Adrenal gland (tissue), 12 donors: ENCODE data around the gene CMTM4. TPM values are rescaled to one million over a fixed set of nuclear protein-coding genes. Genes with fewer than 3 reads are reported as not detected.

ENCODE experiments used
- DNase-seq, 7 donors: peaks; one replicate each; pipeline ENCODE4 v3.0.0-alpha.2; 2019 to 2020
- H3K27ac ChIP-seq, 5 donors: fragments of 200-600 bp; sonication (generic) in 4 of 5; 1 replicate in 3 of 5; 2 replicates in 2 of 5; pipeline versions ENCODE4 v1.5.1 to v1.8.0; 2016 to 2020; ENCODE audit warnings: mild to moderate bottlenecking in 1 of 5
- H3K27me3 ChIP-seq: fragments of 200-600 bp; 2 replicates; pipeline ENCODE4 v1.8.0; 2021
- H3K36me3 ChIP-seq, 2 donors: fragments of 200-600 bp; replicated peaks in 1 of 2; 1 replicate in 1 of 2; 2 replicates in 1 of 2; pipeline versions ENCODE4 v1.5.1 to v1.8.0; 2018 to 2022
- H3K4me1 ChIP-seq, 2 donors: fragments of 200-600 bp; replicated peaks in 1 of 2; 1 replicate in 1 of 2; 2 replicates in 1 of 2; pipeline versions ENCODE4 v1.5.1 to v1.8.0; 2018 to 2021
- H3K4me3 ChIP-seq, 4 donors: fragments of 200-600 bp; sonication (generic) in 3 of 4; one replicate each; pipeline ENCODE4 v1.5.1; 2016 to 2018
- H3K9me3 ChIP-seq, 3 donors: fragments of 200-600 bp; sonication (generic) in 1 of 3; replicated peaks in 1 of 3; 1 replicate in 2 of 3; 2 replicates in 1 of 3; pipeline versions ENCODE4 v1.5.1 to v1.8.0; 2016 to 2021
- POLR2A ChIP-seq, 2 donors: fragments of 450-650 bp; IDR thresholded peaks; one replicate each; pipeline ENCODE4 v1.6.1; 2017; ENCODE audit warnings: antibody characterized with exemption in 2 of 2, mild to moderate bottlenecking in 2 of 2, moderate library complexity in 1 of 2
- WGBS, 4 donors: extraction: QIAGEN DNeasy Blood & Tissue Kit in 2 of 4; methylation state at CpG; one replicate each; pipeline versions ENCODE4 v1.1.5 to v1.1.7; 2013 to 2017; 5-methylcytosine and 5-hydroxymethylcytosine counted together
- intact Hi-C, 2 donors: fragments of 100-400 bp; cut with DNase I; formaldehyde crosslinking; loops; one replicate each; pipeline versions ENCODE4 v1.14.1 to v1.15.0; 2022 to 2023
- polyA plus RNA-seq, 3 donors: library from polyadenylated mRNA; stranded (reverse); fragments of 200-250 nt in 2 of 3; fragments of 350-450 nt in 1 of 3; fragmentation: Illumina TruSeq in 1 of 3; extraction: RNeasy Lipid Tissue Mini Kit (QIAGEN cat#74804) in 1 of 3; gene quantifications; one replicate each; pipeline ENCODE4 v1.2.3, GENCODE V29; 2013 to 2014
- total RNA-seq, 9 donors: library from RNA; depleted of rRNA in 4 of 9; stranded (reverse); fragments of >200 nt in 4 of 9; fragments of 120-200 nt in 1 of 9; fragmentation: NEBNext Ultra II Directional in 1 of 9; extraction: Animal tissue kit (Norgen Biotek cat#: 25700) in 1 of 9; gene quantifications; one replicate each; pipeline versions ENCODE4 v1.1.0 to v1.2.4, GENCODE V29; 2013 to 2023
- TF ChIP-seq, protein P1 (sequence below), 6 experiments: fragments of 450-650 bp in 4 of 6; fragments of 200-600 bp in 2 of 6; sonication (generic) in 1 of 6; IDR thresholded peaks; 1 replicate in 5 of 6; 2 replicates in 1 of 6; pipeline versions ENCODE4 v1.5.1 to v1.8.0; 2016 to 2021; ENCODE audit warnings: antibody characterized with exemption in 6 of 6, mild to moderate bottlenecking in 2 of 6, moderate library complexity in 1 of 6
- donor health status: healthy with polysubstance abuse.
- donor health status: Bipolar disorder and iron deficiency.
- donor health status: DM: yes; HTN: yes; CAD: no.
- donor health status: DM: no; HTN: no; CAD: no.
- donor health status: DM: no; HTN: no; CAD: no.
- donor health status: DM: yes; HTN: yes; CAD: no.

The CMTM4 gene
- total and polyA plus RNA-seq, 12 donors, result 9.2 to 35.3 (median 20.0) TPM

GRCh38 chr16:66681676-66682075 lies 14.9 kb downstream of the CMTM4 start:
- H3K27ac ChIP-seq, result no peak overlapping the region
- intact Hi-C loops, result no loop called here

DNA sequence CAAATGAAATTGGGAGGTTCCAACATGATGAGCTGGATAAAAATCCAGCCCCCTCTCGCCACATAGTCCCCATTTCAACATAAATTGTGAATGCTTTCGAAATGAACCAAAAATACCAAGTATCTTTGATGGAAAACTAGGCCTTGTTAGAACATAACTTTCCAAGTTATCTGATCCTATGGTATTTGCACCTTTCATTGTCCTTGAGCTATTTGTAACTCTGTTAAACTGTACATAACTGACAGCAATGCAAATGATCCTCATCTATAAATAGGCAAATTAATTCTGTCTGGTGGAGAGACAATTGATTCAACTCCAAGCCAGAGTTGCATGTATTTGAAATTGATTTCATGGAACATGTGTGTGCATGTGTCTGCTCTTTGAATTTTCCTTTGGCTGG lies 18.2 kb downstream of the CMTM4 start:
- Histone ChIP-seq H3K4me1 (no peaks in the 10 kb centered on the region), H3K27ac (no peak overlapping the region), H3K4me3 (no peak overlapping the region), H3K9me3 (no peaks in the 10 kb centered on the region), H3K27me3 (no peaks in the 10 kb centered on the region), H3K36me3 (no peaks in the 10 kb centered on the region)
- no peak for DNase-seq
- intact Hi-C loops, result no loop called here
- TF ChIP-seq, protein P1, sequence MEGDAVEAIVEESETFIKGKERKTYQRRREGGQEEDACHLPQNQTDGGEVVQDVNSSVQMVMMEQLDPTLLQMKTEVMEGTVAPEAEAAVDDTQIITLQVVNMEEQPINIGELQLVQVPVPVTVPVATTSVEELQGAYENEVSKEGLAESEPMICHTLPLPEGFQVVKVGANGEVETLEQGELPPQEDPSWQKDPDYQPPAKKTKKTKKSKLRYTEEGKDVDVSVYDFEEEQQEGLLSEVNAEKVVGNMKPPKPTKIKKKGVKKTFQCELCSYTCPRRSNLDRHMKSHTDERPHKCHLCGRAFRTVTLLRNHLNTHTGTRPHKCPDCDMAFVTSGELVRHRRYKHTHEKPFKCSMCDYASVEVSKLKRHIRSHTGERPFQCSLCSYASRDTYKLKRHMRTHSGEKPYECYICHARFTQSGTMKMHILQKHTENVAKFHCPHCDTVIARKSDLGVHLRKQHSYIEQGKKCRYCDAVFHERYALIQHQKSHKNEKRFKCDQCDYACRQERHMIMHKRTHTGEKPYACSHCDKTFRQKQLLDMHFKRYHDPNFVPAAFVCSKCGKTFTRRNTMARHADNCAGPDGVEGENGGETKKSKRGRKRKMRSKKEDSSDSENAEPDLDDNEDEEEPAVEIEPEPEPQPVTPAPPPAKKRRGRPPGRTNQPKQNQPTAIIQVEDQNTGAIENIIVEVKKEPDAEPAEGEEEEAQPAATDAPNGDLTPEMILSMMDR (IDR thresholded peaks at IDR 0.05), result no peak
- WGBS, 4 donors, result 90 to 94% (median 93%) methylated on average over 2 of the region's 2 CpGs

More at GRCh38 chr16:66681676-66682075, 14.9 kb downstream of the CMTM4 start:
- Histone ChIP-seq H3K36me3 (no peaks in the 10 kb centered on the region), H3K9me3 (no peaks in the 10 kb centered on the region), H3K27me3 (no peaks in the 10 kb centered on the region), H3K4me1 (no peaks in the 10 kb centered on the region), H3K4me3 (no peak overlapping the region)
- WGBS, 4 donors, result 90 to 97% (median 96%) methylated on average over 4 of the region's 4 CpGs
- DNase-seq, result no peak
- no peak for TF ChIP-seq POLR2A (IDR thresholded peaks at IDR 0.05)
- TF ChIP-seq, protein P1 (IDR thresholded peaks at IDR 0.05), result no peak

DNA sequence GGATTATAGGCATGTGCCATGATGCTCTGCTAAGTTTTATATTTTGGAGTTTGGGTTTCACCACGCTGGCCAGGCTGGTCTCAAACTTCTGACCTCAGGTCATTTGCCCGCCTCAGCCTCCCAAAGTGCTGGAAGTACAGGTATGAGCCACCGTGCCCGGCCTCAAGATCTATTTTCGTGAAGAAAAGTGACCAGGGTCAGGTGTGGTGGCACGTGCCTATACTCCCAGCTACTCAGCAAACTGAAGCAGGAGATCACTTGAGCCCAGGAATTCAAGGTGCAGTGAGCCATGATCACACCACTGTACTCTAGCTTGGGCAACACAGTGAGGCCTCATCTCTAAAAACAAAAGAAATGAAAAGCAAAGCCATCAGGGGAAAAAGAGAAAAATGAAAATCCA lies 18.7 kb downstream of the CMTM4 start:
- TF ChIP-seq, protein P1 (IDR thresholded peaks at IDR 0.05), result no peak
- no peak for TF ChIP-seq POLR2A (IDR thresholded peaks at IDR 0.05)
- no peaks in the 10 kb centered on the region for H3K36me3 ChIP-seq
- no peak overlapping the region for H3K4me3 ChIP-seq
- DNase-seq, result no peak
- intact Hi-C loops, result no loop called here
- no peaks in the 10 kb centered on the region for H3K27me3 ChIP-seq
- no peaks in the 10 kb centered on the region for H3K4me1 ChIP-seq
- no peak overlapping the region for H3K27ac ChIP-seq
- 95 to 99% (median 97%) methylated on average over 6 of the region's 6 CpGs for WGBS, 4 donors
- H3K9me3 ChIP-seq, result no peaks in the 10 kb centered on the region

DNA sequence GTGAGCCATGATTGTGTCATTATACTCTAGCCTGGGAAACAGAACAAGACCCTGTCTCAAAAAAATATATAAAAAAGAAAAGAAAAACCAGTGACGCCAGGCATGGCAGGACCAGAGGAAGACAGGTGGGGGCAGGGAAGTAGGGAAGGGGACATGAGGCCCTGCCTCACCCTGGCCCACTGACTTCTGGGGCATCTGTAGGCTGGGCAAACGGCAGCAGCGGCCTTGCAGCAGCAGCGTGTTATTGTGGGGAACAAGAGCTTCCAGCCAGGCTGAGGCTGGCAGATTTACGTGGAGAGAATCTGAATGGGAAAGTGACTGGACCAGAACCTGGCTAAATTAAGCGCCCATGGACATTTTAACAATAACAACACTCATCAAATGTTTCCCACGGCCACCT lies 19.4 kb downstream of the CMTM4 start:
- DNase-seq, result no peak
- intact Hi-C loops, result no loop called here
- H3K27ac ChIP-seq, result no peak overlapping the region
- no peak overlapping the region for H3K4me3 ChIP-seq
- H3K27me3 ChIP-seq, result no peaks in the 10 kb centered on the region
- WGBS, 4 donors, result 84 to 91% (median 90%) methylated on average over 7 of the region's 7 CpGs
- no peaks in the 10 kb centered on the region for H3K36me3 ChIP-seq
- TF ChIP-seq POLR2A (IDR thresholded peaks at IDR 0.05), result no peak
- TF ChIP-seq, protein P1 (IDR thresholded peaks at IDR 0.05), result no peak
- no peaks in the 10 kb centered on the region for H3K9me3 ChIP-seq
- H3K4me1 ChIP-seq, result no peaks in the 10 kb centered on the region
